ENCODE data around the gene CCDC17. TPM values are rescaled to one million over a fixed set of nuclear protein-coding genes. Genes with fewer than 3 reads are reported as not detected.

Gene CCDC17
- total RNA-seq, 1 experiment from 2014 or later, result 1.9 TPM

DNA sequence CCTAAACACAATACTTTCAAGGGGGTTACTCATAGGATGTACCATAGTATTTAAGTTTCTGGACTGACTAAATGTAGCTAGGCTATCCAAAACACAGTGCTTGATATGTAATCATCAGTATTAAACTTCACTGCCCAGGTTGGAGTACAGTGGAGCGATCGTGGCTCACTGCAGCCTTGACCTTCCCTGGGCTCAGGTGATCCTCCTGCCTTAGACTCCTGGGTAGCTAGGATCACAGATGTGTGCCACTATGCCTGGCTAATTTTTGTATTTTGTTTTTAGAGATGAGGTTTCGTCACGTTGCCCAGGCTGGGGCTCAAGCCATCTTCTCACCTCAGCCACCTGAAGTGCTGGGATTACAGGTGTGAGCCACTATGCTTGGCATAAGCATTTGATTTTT lies 29.4 kb downstream of the CCDC17 start:
- peak overlapping the region in 1 of 2 experiments; percentile 47; a peak in 2 of 5 replicates for H3K4me3 Mint-ChIP-seq
- Histone ChIP-seq H3K14ac (ENCODE audit: insufficient read depth, low read length) (no peak overlapping the region), H2BK5ac (ENCODE audit: insufficient read length, low read length) (no peak overlapping the region), H3K23me2 (ENCODE audit: insufficient read length, low read depth, low read length, poor library complexity, severe bottlenecking) (no peaks in the 10 kb centered on the region), H3K79me2 (ENCODE audit: insufficient read depth, low read length) (peaks cover 57% of the 10 kb centered on the region), H3K27me3 (ENCODE audit: insufficient read depth, low read length) (no peaks in the 10 kb centered on the region), H3K4ac (ENCODE audit: low read depth, low read length) (no peak overlapping the region), H2BK20ac (ENCODE audit: low read depth, low read length, poor library complexity, severe bottlenecking) (no peak overlapping the region), H3K4me1 (ENCODE audit: insufficient read depth, low read length) (no peaks in the 10 kb centered on the region), H3K23ac (ENCODE audit: insufficient read length, low read depth, low read length) (no peak overlapping the region), H4K5ac (ENCODE audit: insufficient read length, low read depth, low read length) (no peak overlapping the region), H3K9me3 (ENCODE audit: control insufficient read depth, low read depth, low read length) (no peaks in the 10 kb centered on the region), H2AK5ac (ENCODE audit: insufficient read length, low read length) (no peak overlapping the region), H3K9ac (ENCODE audit: extremely low read depth, insufficient read length, low read length) (no peak overlapping the region), H3K27ac (ENCODE audit: insufficient read length, low read depth, low read length) (no peak overlapping the region), H2BK15ac (ENCODE audit: low read depth, low read length) (no peak overlapping the region), H4K91ac (ENCODE audit: insufficient read length, low read depth, low read length) (no peak overlapping the region), H2BK12ac (ENCODE audit: insufficient read length, low read depth, low read length) (no peak overlapping the region), H3K4me2 (ENCODE audit: insufficient read depth, insufficient read length, low read length) (no peak overlapping the region), H3K56ac (ENCODE audit: insufficient read length, low read depth, low read length) (no peak overlapping the region), H4K8ac (replicated peaks; ENCODE audit: insufficient read length, low read depth, low read length) (no peak overlapping the region), H3K18ac (ENCODE audit: insufficient read length, low read depth, low read length) (no peak overlapping the region), H3T11ph (ENCODE audit: low read length) (no peak overlapping the region), H4K20me1 (ENCODE audit: control insufficient read depth, insufficient read depth, insufficient read length) (no peaks in the 10 kb centered on the region), H2BK120ac (ENCODE audit: low read depth, low read length, poor library complexity, severe bottlenecking) (no peak overlapping the region), H3K79me1 (ENCODE audit: insufficient read depth, low read depth, low read length, poor library complexity, severe bottlenecking) (peaks cover 16% of the 10 kb centered on the region), H2AFZ (ENCODE audit: low read length) (no peak overlapping the region)
- DNase-seq, result no peak
- no peaks in the 10 kb centered on the region for H3K27me3 Mint-ChIP-seq (ENCODE audit: low read depth)
- WGBS (ENCODE audit: extremely low coverage, insufficient read length, low lambda C conversion rate), result no CpG with 5 or more reads among the region's 4 CpGs
- H3K4me1 Mint-ChIP-seq, result peaks cover 12 to 25% of the 10 kb centered on the region in 2 experiments
- no peaks in the 10 kb centered on the region for H3K9me3 Mint-ChIP-seq
- H3K27ac Mint-ChIP-seq, result peak overlapping the region in 1 of 3 experiments; percentile 74; a peak in 1 of 7 replicates
- no peak for TF ChIP-seq CTCF (conservative IDR thresholded peaks at IDR 0.05)
- H3K36me3 Mint-ChIP-seq (ENCODE audit: insufficient read depth in 1 of 3, low read depth in 3 of 3), result peaks cover 39 to 81% (median 77%) of the 10 kb centered on the region in 3 experiments

Measured in H9 (cell line).